IMR-90 (cell line): Measurements from ENCODE around the gene ACYP1.

Experiments
- CEBPB ChIP-seq: IDR thresholded peaks from 2 replicates; pipeline ENCODE4 v1.6.1; 2012; ENCODE audit warnings: low read depth, low read length, improper control_type of control experiment
- MAFK ChIP-seq: IDR thresholded peaks from 2 replicates; pipeline ENCODE4 v1.6.1; 2012; ENCODE audit warnings: low read depth, low read length, improper control_type of control experiment
- NFE2L2 ChIP-seq: fragments of 150-350 bp; IDR thresholded peaks from 2 replicates; pipeline ENCODE4 v1.6.1; 2016; ENCODE audit warnings: low read depth, mild to moderate bottlenecking, low read length
- POLR2A ChIP-seq: IDR thresholded peaks from 2 replicates; pipeline ENCODE4 v1.6.1; 2012; ENCODE audit warnings: mild to moderate bottlenecking, low read depth, low read length
- TF ChIP-seq, protein P1 (sequence below): fragments of 150-350 bp; IDR thresholded peaks from 2 replicates; pipeline ENCODE4 v1.6.1; 2016; ENCODE audit warnings: low read depth, mild to moderate bottlenecking, low read length, moderate library complexity, borderline replicate concordance
- TF ChIP-seq, protein P2 (sequence below): conservative IDR thresholded peaks from 2 replicates; pipeline ENCODE4 v1.5.1; 2012; ENCODE audit warnings: mild to moderate bottlenecking, low read depth, low read length, improper control_type of control experiment

DNA sequence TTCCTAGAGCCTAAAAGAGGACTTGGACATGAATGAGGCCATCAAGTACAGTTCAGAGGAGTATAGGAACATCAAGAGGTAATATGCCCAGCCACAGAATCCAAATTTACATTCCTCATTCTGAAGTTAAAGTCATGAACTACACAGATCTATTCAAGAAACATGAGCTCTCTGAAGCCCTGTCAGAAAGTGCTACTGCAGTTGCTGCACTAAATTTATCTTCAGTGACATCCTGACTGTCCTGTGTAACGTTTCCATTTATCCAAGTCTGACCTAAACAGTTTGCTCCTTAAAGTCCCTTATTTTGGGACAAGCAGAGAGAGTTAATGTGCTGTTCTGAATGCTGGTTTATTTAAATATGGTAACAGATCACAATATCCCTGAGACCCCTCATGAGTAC lies 34.9 kb upstream of the ACYP1 start:
- TF ChIP-seq, protein P1, sequence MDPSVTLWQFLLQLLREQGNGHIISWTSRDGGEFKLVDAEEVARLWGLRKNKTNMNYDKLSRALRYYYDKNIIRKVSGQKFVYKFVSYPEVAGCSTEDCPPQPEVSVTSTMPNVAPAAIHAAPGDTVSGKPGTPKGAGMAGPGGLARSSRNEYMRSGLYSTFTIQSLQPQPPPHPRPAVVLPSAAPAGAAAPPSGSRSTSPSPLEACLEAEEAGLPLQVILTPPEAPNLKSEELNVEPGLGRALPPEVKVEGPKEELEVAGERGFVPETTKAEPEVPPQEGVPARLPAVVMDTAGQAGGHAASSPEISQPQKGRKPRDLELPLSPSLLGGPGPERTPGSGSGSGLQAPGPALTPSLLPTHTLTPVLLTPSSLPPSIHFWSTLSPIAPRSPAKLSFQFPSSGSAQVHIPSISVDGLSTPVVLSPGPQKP: no peak
- TF ChIP-seq POLR2A: no peak
- TF ChIP-seq CEBPB: no peak
- TF ChIP-seq, protein P2, sequence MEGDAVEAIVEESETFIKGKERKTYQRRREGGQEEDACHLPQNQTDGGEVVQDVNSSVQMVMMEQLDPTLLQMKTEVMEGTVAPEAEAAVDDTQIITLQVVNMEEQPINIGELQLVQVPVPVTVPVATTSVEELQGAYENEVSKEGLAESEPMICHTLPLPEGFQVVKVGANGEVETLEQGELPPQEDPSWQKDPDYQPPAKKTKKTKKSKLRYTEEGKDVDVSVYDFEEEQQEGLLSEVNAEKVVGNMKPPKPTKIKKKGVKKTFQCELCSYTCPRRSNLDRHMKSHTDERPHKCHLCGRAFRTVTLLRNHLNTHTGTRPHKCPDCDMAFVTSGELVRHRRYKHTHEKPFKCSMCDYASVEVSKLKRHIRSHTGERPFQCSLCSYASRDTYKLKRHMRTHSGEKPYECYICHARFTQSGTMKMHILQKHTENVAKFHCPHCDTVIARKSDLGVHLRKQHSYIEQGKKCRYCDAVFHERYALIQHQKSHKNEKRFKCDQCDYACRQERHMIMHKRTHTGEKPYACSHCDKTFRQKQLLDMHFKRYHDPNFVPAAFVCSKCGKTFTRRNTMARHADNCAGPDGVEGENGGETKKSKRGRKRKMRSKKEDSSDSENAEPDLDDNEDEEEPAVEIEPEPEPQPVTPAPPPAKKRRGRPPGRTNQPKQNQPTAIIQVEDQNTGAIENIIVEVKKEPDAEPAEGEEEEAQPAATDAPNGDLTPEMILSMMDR: no peak
- TF ChIP-seq NFE2L2: no peak
- no peak for TF ChIP-seq MAFK
